Heart right ventricle (tissue), 16 donors: Measurements from ENCODE around the gene SERPINA1. TPM values are rescaled to one million over a fixed set of nuclear protein-coding genes. Genes with fewer than 3 reads are reported as not detected.

ENCODE experiments used
- ATAC-seq, 8 donors: fragments of 200-7000 bp; cut with Tn5 transposase; one replicate each; pipeline ENCODE4 v1.9.1; 2020; ENCODE audit warnings: mild to moderate bottlenecking in 8 of 8, moderate library complexity in 8 of 8, moderate number of reproducible peaks in 1 of 8
- DNase-seq, 2 donors: peaks; one replicate each; pipeline ENCODE4 v3.0.0-alpha.2; 2020
- H3K27ac ChIP-seq, 10 donors: fragments of 200-600 bp; sonication (generic) in 2 of 10; one replicate each; pipeline versions ENCODE4 v1.5.0 to v1.8.0; 2020 to 2022; ENCODE audit warnings: mild to moderate bottlenecking in 3 of 10
- H3K27me3 ChIP-seq, 7 donors: fragments of 200-600 bp; one replicate each; pipeline ENCODE4 v1.8.0; 2021 to 2022; ENCODE audit warnings: mild to moderate bottlenecking in 2 of 7
- H3K36me3 ChIP-seq, 9 donors: fragments of 200-600 bp; sonication (generic) in 1 of 9; one replicate each; pipeline versions ENCODE4 v1.5.0 to v1.8.0; 2020 to 2022; ENCODE audit warnings: mild to moderate bottlenecking in 2 of 9
- H3K4me1 ChIP-seq, 9 donors: fragments of 200-600 bp; sonication (generic) in 1 of 9; one replicate each; pipeline versions ENCODE4 v1.5.0 to v1.8.0; 2020 to 2022; ENCODE audit warnings: mild to moderate bottlenecking in 4 of 9
- H3K4me3 ChIP-seq, 10 donors: fragments of 200-600 bp; sonication (generic) in 2 of 10; one replicate each; pipeline versions ENCODE4 v1.5.0 to v1.8.0; 2020 to 2022; ENCODE audit warnings: mild to moderate bottlenecking in 7 of 10, moderate library complexity in 2 of 10
- H3K9me3 ChIP-seq, 11 donors: fragments of 200-600 bp in 10 of 11; sonication (generic) in 2 of 11; one replicate each; pipeline versions ENCODE4 v1.5.0 to v1.8.0; 2013 to 2022; ENCODE audit warnings: mild to moderate bottlenecking in 2 of 11, control low read depth in 1 of 11, moderate library complexity in 1 of 11
- CTCF ChIP-seq, 9 donors: fragments of 200-600 bp; sonication (generic) in 2 of 9; IDR thresholded peaks; one replicate each; pipeline versions ENCODE4 v1.5.0 to v1.8.0; 2021 to 2022; ENCODE audit warnings: antibody characterized with exemption in 9 of 9, mild to moderate bottlenecking in 5 of 9, moderate library complexity in 1 of 9
- WGBS, 2 donors: extraction: QIAGEN DNeasy Blood & Tissue Kit; methylation state at CpG; one replicate each; pipeline ENCODE4 v1.1.7; 2013; ENCODE audit warnings: inconsistent platforms in 1 of 2; 5-methylcytosine and 5-hydroxymethylcytosine counted together
- intact Hi-C, 10 donors: fragments of 100-400 bp; cut with DNase I; formaldehyde crosslinking; loops; one replicate each; pipeline versions ENCODE4 v1.11.1 to v1.14.2; 2022
- polyA plus RNA-seq, 2 donors: library from polyadenylated mRNA; stranded (reverse); fragments of 200-250 nt; gene quantifications; one replicate each; pipeline ENCODE4 v1.2.3, GENCODE V29; 2013
- total RNA-seq, 10 donors: library from RNA; stranded (reverse); fragmentation: NEBNext Ultra II Directional in 3 of 10; extraction: Animal tissue kit (Norgen Biotek cat#: 25700) in 3 of 10; gene quantifications; one replicate each; pipeline versions ENCODE4 v1.2.1 to v1.2.4, GENCODE V29; 2021 to 2023
- donor health status: Arrhythmogenic right ventricular cardiomyopathy.
- donor health status: ischemic (EF 13 %, LVEDD 7.1; RV severe dilation, severe dysfunction).
- donor health status: healthy with polysubstance abuse.
- donor health status: DM: no; HTN: yes; CAD: no.
- donor health status: DM: no; HTN: no; CAD: no.
- donor health status: ischemic (EF 25% LVEDD 6.9; RV normal size, moderate dysfunction).
- donor health status: ischemic (EF 25% LVEDD 5.7; RV mildly dilated, moderate dysfunction).
- donor health status: healthy.
- donor health status: DM: yes; HTN: yes; CAD: no.
- donor health status: Ischemic cardiomyopathy.
- donor health status: ischemic (EF 35%, LVEDD 5.7; RV mildly dilated, moderate dysfunction).
- donor health status: nonischemic (EF 11% LVEDD 7.7; RV severe dilation, severe dysfunction).
- donor health status: DM: yes; HTN: yes; CAD: no.
- donor health status: PGD.
- donor health status: ischemic (EF 29% LVEDD 5.4; RV normal size, mild dysfunction).
- donor health status: nonischemic (EF 23%, LVEDD 6.1; RV moderate dilation, normal function).

The SERPINA1 gene
- total and polyA plus RNA-seq, 12 donors, result 1.1 to 38.3 (median 3.8) TPM

- Histone ChIP-seq H3K27ac (no peak overlapping the region), H3K4me1 (no peaks in the 10 kb centered on the region), H3K27me3 (peaks cover 0 to 10% (median 7%) of the 10 kb centered on the region in 7 donors), H3K9me3 (peaks cover 0 to 32% (median 14%) of the 10 kb centered on the region in 11 donors), H3K36me3 (no peaks in the 10 kb centered on the region), H3K4me3 (no peak overlapping the region)
- TF ChIP-seq CTCF (IDR thresholded peaks at IDR 0.05), result no peak
- DNase-seq (no peak), ATAC-seq (no peak)
- 64 to 71% methylated on average over 4 of the region's 4 CpGs for WGBS, 2 donors
- intact Hi-C loops, result no loop called here
Measured at GRCh38 chr14:94403312-94403932, 15.0 kb upstream of the SERPINA1 start.

- ATAC-seq, result no peak
- intact Hi-C loops, result no loop called here
- Histone ChIP-seq H3K27me3 (peaks cover 0 to 17% (median 3%) of the 10 kb centered on the region in 7 donors), H3K4me3 (no peak overlapping the region), H3K27ac (no peak overlapping the region), H3K9me3 (peaks cover 0 to 15% (median 0%) of the 10 kb centered on the region in 11 donors), H3K36me3 (no peaks in the 10 kb centered on the region), H3K4me1 (peaks cover 0 to 2% (median 0%) of the 10 kb centered on the region in 9 donors)
- WGBS, 2 donors, result 71 to 76% methylated on average over 1 of the region's 1 CpG
- no peak for TF ChIP-seq CTCF (IDR thresholded peaks at IDR 0.05)
- no peak for DNase-seq
Measured at GRCh38 chr14:94401083-94401482, 12.7 kb upstream of the SERPINA1 start.

- WGBS, 2 donors, result 71 to 73% methylated on average over 3 of the region's 3 CpGs
- intact Hi-C loops, result no loop called here
- Histone ChIP-seq H3K36me3 (no peaks in the 10 kb centered on the region), H3K4me1 (peaks cover 0 to 9% (median 0%) of the 10 kb centered on the region in 9 donors), H3K27ac (no peak overlapping the region), H3K27me3 (peaks cover 0 to 22% (median 3%) of the 10 kb centered on the region in 7 donors), H3K4me3 (no peak overlapping the region), H3K9me3 (peaks cover 0 to 9% (median 0%) of the 10 kb centered on the region in 11 donors)
- TF ChIP-seq CTCF (IDR thresholded peaks at IDR 0.05), result no peak
- DNase-seq (no peak), ATAC-seq (no peak)
Measured at GRCh38 chr14:94400422-94400841, 12.0 kb upstream of the SERPINA1 start.

GRCh38 chr14:94398536-94398935 is 10.1 kb upstream of the SERPINA1 start:
- Histone ChIP-seq H3K4me1 (peaks cover 0 to 28% (median 0%) of the 10 kb centered on the region in 9 donors), H3K27ac (no peak overlapping the region), H3K36me3 (no peaks in the 10 kb centered on the region), H3K27me3 (peaks cover 0 to 25% (median 4%) of the 10 kb centered on the region in 7 donors), H3K9me3 (no peaks in the 10 kb centered on the region), H3K4me3 (no peak overlapping the region)
- DNase-seq (no peak), ATAC-seq (no peak)
- WGBS, 2 donors, result 75 to 84% methylated on average over 5 of the region's 5 CpGs
- intact Hi-C loops, result no loop called here
- TF ChIP-seq CTCF (IDR thresholded peaks at IDR 0.05), result no peak
